ENCODE results near the gene IL15RA.

Gene IL15RA

GRCh38 chr10:5943536-5943935 lies 33.8 kb downstream of the IL15RA start:
- in situ Hi-C loops (cut with HindIII; ENCODE audit: low sequenced_read_pairs), result no loop called here
- TF ChIP-seq CTCF (IDR thresholded peaks at IDR 0.05; ENCODE audit: low read depth, low read length, missing control alignments), result no peak
- DNase-seq (ENCODE audit: low read depth), result no peak
- no peak overlapping the region for H3K4me3 ChIP-seq (ENCODE audit: low read depth, low read length)

- H3K4me3 ChIP-seq (ENCODE audit: low read depth, low read length), result no peak overlapping the region
- no peak for DNase-seq (ENCODE audit: low read depth)
- in situ Hi-C loops (cut with HindIII; ENCODE audit: low sequenced_read_pairs), result no loop called here
- no peak for TF ChIP-seq CTCF (IDR thresholded peaks at IDR 0.05; ENCODE audit: low read depth, low read length, missing control alignments)
Observed at GRCh38 chr10:5942474-5942873, 34.9 kb downstream of the IL15RA start.

- in situ Hi-C loops (cut with HindIII; ENCODE audit: low sequenced_read_pairs), result no loop called here
- H3K4me3 ChIP-seq (ENCODE audit: low read depth, low read length), result no peak overlapping the region
- TF ChIP-seq CTCF (IDR thresholded peaks at IDR 0.05; ENCODE audit: low read depth, low read length, missing control alignments), result no peak
- DNase-seq (ENCODE audit: low read depth), result no peak
Observed at GRCh38 chr10:5942001-5942400, 35.3 kb downstream of the IL15RA start.

- no peak overlapping the region for H3K4me3 ChIP-seq (ENCODE audit: low read depth, low read length)
- no peak for TF ChIP-seq CTCF (IDR thresholded peaks at IDR 0.05; ENCODE audit: low read depth, low read length, missing control alignments)
- DNase-seq (ENCODE audit: low read depth), result no peak
- in situ Hi-C loops (cut with HindIII; ENCODE audit: low sequenced_read_pairs), result no loop called here
Observed at GRCh38 chr10:5941579-5941978, 35.8 kb downstream of the IL15RA start.

- TF ChIP-seq CTCF (IDR thresholded peaks at IDR 0.05; ENCODE audit: low read depth, low read length, missing control alignments), result no peak
- in situ Hi-C loops (cut with HindIII; ENCODE audit: low sequenced_read_pairs), result no loop called here
- DNase-seq (ENCODE audit: low read depth), result no peak
Observed at GRCh38 chr10:5940807-5941218, 36.5 kb downstream of the IL15RA start.

GRCh38 chr10:5938291-5938690 lies 39.1 kb downstream of the IL15RA start:
- in situ Hi-C loops (cut with HindIII; ENCODE audit: low sequenced_read_pairs), result no loop called here
- no peak overlapping the region for H3K4me3 ChIP-seq (ENCODE audit: low read depth, low read length)
- DNase-seq (ENCODE audit: low read depth), result no peak
- no peak for TF ChIP-seq CTCF (IDR thresholded peaks at IDR 0.05; ENCODE audit: low read depth, low read length, missing control alignments)

More at GRCh38 chr10:5940807-5941218, 36.5 kb downstream of the IL15RA start:
- H3K4me3 ChIP-seq (ENCODE audit: low read depth, low read length), result no peak overlapping the region

- in situ Hi-C loops (cut with HindIII; ENCODE audit: low sequenced_read_pairs), result no loop called here
- no peak overlapping the region for H3K4me3 ChIP-seq (ENCODE audit: low read depth, low read length)
- TF ChIP-seq CTCF (IDR thresholded peaks at IDR 0.05; ENCODE audit: low read depth, low read length, missing control alignments), result no peak
- no peak for DNase-seq (ENCODE audit: low read depth)
Observed at GRCh38 chr10:5937016-5937415, 40.3 kb downstream of the IL15RA start.

Measured in astrocyte of the cerebellum (primary cell).